HG02798 (cell line): ENCODE data around the gene SAT2.
A peak's percentile ranks its signal among the peaks of the same experiment; 100 is the strongest.
"Not testable (repeated sequence)": the region's sequence is repeated elsewhere in the genome, so short reads cannot be mapped to it uniquely, and the experiment has no call there.

Experiments
- ATAC-seq: cut with Tn5 transposase; IDR thresholded peaks from one replicate; pipeline ENCODE4 v1.9.1; 2021; ENCODE audit warnings: mild to moderate bottlenecking; ENCODE audit not compliant: unreplicated experiment, poor library complexity

SAT2 gene

GRCh38 chr17:7627250-7628121 is at the start of gene SAT2:
Gene SAT2, minus strand, starts transcription at chr17:7627821. Its CDS starts 186 bp downstream, at chr17:7627635.
- ATAC-seq: peak; percentile 90

DNA sequence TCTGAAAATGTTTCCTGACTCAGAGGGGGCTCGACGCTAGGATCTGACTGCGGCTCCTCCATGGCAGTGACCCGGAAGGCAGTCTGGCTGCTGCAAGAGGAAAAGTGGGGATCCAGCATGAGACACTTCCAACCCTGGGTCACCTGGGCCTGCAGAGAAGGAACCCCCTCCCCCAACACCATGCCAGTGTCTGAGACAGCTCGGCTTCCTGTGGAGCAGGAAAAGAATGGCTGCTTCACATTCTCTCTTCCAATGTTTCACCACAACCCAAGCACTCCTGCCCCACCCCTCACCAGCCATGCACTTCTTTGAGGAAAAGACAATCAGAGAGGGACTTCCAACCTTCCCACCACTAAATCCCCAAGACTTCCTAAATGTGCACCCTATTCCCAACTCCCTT is 48.9 kb upstream of the SAT2 start:
- ATAC-seq: no peak

DNA sequence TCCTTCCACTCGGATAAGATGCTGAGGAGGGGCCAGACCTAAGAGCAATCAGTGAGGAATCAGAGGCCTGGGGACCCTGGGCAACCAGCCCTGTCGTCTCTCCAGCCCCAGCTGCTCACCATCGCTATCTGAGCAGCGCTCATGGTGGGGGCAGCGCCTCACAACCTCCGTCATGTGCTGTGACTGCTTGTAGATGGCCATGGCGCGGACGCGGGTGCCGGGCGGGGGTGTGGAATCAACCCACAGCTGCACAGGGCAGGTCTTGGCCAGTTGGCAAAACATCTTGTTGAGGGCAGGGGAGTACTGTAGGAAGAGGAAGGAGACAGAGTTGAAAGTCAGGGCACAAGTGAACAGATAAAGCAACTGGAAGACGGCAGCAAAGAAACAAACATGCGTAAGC is 47.3 kb upstream of the SAT2 start:
- no peak for ATAC-seq

GRCh38 chr17:7673239-7673638 is 45.6 kb upstream of the SAT2 start:
- ATAC-seq: no peak

GRCh38 chr17:7668482-7668881 is 40.9 kb upstream of the SAT2 start:
- ATAC-seq: no peak

GRCh38 chr17:7667656-7668406 is 40.2 kb upstream of the SAT2 start:
- ATAC-seq: no peak

DNA sequence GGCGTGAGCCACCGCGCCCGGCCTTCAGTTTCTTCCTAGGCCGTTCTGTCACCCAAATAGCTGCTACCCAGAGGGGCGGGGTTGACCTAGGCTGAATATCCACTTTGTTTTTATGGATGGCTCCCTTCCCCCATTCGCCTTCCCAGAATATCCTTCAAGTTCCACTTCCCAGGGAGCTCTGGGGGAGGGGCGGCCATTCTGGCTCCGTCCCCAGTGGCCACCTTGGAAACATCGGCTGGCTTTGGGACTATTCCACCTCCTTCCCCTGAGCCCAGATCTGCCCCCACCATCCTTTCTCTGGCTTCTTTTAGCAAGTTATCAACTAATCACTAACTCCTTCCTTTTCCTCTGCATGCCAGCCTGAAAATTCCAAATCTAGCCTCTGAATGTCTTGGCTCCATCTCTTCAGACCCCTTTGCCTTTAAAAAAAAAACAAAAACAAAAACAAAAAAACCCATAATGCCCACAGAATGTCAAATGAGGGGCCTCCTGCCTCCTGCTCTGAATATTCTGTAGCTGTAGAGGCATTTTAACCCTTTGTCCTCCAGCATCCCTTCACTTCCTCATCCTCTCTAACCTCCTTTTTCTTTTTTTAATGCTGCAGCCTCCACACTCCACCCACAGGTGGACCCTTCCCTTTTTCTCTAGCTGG is 29.5 kb upstream of the SAT2 start:
- no peak for ATAC-seq

DNA sequence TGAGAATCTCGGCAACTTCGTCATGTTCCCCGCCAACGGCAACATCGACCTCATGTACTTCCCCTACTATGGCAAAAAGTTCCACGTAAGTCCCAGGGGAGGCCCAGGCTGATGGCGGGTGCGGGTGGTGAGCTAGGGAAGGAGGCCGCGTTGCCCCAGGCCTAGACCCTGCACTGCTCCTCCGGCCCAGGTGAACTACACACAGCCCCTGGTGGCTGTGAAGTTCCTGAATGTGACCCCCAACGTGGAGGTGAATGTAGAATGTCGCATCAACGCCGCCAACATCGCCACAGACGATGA is 27.9 kb upstream of the SAT2 start:
- no peak for ATAC-seq

GRCh38 chr17:7654832-7655540 is 27.4 kb upstream of the SAT2 start:
- no peak for ATAC-seq

DNA sequence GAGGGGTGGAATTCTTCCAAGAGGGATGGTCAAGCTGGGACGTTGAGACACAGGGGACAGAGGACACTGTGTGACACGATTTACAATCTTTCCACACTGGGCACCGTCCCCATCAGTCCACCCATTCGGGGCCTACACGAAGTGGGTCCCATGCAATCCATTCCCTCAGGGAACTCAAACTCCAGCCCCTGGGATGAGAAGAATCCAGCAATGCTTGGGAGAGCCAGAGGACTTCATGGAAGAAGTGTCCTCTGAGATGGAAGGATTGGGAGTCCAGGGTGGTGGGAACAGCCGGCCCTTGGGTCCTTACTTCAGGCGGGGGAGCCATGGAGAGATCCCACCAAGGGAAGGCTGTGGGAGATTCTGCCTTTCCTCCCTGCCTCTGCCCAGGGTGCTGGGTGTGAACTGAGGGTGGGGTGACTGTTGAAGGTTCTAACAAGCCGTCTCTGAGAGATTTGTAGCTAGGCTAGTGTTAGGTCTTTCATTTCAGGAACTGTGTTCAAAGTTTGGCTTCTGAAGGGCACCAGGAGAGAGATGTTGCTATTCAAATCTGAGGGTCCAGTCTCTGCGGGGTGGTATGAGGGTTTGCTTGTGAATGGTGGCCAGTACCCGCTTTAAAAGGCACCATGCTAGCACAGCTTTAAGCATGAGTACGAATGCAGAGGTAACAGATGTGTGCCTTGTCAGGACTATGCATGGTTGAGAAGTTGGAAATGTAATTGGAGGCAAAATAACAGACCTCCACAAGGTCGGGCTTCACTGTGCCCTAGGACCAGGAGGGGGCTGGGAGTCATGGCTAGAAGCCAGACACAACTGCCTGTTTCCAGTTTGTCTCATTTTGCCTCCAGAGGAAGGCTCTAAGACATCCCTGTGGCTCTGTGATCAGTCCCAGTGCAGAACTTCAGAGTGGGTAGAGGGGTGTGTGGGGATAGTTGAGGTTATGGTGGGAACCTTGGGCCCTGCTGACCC is 25.1 kb upstream of the SAT2 start:
- ATAC-seq: no peak

GRCh38 chr17:7651665-7652387 is 24.2 kb upstream of the SAT2 start:
- no peak for ATAC-seq

DNA sequence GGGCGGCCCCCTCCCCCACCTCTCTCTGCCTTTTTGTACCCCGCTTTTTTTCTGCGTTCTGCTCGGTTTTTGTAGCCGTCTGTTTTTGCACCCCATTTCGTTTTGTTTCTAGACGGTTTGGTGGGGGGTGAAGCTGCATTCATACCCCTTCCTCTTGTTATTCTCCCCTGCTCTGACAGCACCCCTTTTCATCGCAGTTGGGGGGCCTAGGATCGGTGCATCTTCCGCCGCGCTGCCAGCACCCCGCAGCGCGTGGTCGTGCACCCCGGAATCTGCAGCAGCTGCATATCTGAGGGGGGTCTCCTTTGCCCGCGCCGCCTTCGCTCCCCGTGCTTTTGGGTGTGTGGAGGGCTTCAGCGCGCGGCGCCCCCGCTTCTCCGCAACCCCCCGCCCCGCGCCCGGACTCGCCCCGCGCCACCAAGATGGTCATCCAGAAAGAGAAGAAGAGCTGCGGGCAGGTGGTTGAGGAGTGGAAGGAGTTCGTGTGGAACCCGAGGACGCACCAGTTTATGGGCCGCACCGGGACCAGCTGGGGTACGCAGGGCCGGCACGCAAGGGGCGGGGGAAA is 23.6 kb upstream of the SAT2 start:
- no peak for ATAC-seq

- peak; percentile 58 for ATAC-seq
Measured at GRCh38 chr17:7650509-7651096, 23.0 kb upstream of the SAT2 start, which contains the start of gene ATP1B2. Gene ATP1B2, plus strand, starts transcription at chr17:7650926. Its CDS starts 593 bp downstream, at chr17:7651519.

DNA sequence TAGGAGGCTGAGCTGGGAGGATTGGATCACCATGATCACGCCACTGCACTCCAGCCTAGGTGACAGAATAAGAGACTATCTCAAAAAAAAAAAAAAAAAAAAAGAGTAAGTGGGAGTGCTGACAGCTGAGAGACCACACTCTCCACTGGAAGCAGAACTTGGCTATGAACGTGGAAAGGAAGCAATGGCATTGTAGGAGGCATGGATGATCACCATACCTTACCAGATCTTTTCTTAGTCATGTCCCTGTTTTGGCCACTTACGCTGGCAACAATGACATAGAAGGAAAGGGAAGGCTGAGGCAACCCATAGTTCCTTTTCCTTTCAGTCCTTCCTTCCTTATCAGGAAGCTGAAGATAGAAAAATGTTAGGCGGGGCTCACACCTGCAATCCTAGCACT is 19.4 kb upstream of the SAT2 start:
- ATAC-seq: no peak

GRCh38 chr17:7646457-7646856 is 18.8 kb upstream of the SAT2 start:
- ATAC-seq: no peak

DNA sequence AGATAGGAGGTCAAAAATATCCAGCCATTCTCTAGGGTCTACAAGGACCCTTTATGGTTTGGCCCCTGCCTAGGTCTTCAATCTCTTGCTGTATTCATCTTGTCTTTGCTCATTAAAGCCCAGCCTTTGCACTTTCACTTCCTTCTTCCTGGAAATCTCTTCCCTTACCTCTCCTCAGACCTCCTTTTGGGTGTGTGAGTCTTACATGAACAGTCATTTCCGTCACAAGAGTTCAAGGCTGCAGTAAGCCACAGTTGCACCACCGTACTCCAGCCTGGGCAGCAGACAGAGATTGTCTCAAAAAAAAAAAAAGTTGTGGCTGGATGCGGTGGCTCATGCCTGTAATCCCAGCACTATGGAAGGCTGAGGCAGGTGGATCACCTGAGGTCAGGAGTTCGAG is 17.2 kb upstream of the SAT2 start:
- no peak for ATAC-seq

- not testable (repeated sequence) for ATAC-seq
Measured at GRCh38 chr17:7641635-7642034, 14.0 kb upstream of the SAT2 start.

DNA sequence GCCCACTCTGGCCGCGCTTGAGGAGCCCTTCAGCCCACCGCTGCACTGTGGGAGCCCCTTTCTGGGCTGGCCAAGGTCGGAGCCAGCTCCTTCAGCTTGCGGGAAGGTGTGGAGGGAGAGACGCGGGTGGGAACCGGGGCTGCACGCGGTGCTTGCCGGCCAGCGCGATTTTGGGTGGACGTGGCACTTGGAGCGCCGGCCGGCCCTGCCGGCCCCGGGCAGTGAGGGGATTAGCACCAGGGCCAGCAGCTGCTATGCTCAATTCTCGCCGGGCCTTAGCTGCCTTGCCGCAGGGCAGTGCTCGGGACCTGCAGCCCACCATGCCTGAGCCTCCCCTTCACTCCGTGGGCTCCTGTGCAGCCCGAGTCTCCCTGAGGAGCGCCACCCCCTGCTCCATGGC is 13.2 kb upstream of the SAT2 start:
- ATAC-seq: no peak
